DLD1 (cell line): ENCODE results near the gene ITSN1.

ENCODE experiments used
- in situ Hi-C: cut with HindIII; loops from 2 replicates; pipeline ENCODE4 v1.10.0; 2017; ENCODE audit warnings: low sequenced_read_pairs

Gene ITSN1

DNA sequence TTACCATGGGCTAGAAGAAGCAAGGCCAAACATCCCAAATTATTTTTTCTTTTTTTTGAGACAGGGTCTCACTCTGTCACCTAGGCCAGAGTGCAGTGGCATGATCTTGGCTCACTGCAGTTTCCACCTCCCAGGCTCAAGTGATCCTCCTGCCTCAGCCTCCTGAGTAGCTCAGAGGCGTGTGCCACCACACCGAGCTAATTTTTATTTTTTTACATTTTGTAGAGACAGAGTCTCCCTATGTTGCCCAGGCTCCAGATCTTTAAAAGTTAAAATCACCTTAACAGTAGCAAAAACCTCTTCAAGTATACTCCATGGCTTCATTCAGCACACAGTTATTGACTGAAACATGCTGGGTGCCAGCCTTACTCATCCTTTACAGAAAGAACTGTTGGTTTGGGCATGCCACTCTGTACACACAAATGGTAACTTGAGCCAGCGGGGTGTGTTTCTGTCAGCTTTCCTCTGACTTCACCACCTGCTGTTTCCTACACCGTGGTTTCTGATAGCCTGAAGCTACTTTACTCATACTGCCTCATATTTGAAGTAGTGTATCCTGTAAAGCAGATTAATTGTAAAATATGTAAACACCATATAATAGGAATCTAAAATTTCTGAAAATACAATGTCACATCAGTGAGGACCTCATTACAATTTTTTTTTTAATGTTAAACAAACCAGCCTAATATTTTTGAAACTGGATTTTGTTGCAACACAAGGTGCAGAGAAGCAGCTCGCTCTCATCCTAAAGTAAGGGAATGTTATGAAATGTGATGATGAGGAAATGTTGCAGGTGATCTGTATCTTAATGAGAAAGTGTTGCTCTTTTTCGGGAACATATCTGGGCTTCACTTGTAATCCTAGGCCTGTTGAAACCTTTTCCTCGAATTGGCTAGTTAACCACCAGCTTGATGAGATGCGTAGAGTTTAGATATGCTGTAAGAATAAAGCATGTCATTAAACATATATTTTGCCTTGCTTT is 159.4 kb downstream of the ITSN1 start:
- in situ Hi-C loops = no loop called here

DNA sequence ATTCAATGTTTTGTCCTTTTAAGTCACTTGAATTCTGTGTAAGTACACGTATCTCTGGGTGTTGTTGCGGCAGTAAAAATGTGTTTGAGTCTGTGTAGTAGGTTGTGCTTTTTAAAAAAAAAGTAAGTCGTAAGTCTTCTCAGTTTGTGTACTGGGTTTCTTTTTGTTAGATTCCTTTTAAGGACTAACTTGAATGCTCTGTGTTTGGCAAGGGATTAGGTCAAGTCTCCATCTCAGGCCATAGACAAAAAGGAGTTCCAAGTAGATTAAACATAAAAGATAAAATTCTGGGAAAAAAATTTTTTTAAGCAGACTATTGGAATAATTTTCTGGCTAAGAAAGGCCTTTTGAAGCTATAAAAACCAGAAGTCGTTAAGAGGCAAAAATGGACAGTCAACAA is 160.2 kb downstream of the ITSN1 start:
- in situ Hi-C loops = no loop called here

GRCh38 chr21:33808715-33809367 is 166.5 kb downstream of the ITSN1 start:
- in situ Hi-C loops = no loop called here

DNA sequence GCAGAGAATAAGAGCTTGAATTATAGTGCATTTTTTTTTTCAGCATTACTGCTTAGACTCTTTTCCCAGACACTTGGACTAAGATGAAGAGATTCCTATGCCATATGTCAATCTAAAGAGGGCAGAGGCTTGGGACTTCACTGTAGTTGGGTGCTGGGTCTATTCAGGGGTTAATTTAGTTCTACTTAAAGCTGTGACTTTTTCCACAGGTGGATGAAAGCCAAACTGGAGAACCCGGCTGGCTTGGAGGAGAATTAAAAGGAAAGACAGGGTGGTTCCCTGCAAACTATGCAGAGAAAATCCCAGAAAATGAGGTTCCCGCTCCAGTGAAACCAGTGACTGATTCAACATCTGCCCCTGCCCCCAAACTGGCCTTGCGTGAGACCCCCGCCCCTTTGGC is 168.5 kb downstream of the ITSN1 start:
- in situ Hi-C loops = no loop called here

DNA sequence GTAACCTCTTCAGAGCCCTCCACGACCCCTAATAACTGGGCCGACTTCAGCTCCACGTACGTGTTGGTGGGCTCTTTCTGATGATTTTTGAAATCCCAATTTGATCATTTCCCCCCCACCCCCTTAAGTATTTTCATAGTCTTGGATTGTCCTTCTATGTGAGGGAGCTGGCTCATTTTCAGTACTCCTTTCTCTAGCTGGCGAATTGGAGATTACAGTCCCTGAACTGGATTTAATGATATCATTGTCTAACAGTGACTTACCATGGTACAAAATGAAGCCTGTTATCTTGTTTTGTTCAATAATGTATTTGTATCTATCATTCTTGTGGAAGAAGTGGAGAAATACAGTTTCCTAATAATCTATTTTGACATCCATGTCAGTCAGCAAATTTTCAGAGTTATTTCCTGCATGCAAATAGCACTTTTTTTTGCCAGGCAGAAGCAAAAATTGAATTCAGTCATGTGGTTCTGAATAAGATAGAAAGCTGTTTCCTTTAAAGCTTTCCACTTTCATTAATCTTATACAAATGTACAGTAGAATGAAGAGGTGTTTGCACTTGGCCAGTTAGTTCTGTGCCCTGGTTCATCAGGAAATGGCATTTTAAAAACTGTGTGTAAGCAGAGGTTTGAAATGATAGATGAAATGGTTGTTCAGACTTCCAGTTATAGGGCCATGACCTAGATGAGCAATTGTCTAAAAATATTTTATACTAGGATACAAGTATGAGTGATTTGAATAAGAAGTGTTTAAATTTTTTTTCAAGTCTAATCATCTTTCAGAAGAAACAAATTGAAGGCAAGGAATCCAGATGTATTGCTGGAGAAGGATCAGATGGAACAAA is 169.1 kb downstream of the ITSN1 start:
- in situ Hi-C loops = no loop called here

DNA sequence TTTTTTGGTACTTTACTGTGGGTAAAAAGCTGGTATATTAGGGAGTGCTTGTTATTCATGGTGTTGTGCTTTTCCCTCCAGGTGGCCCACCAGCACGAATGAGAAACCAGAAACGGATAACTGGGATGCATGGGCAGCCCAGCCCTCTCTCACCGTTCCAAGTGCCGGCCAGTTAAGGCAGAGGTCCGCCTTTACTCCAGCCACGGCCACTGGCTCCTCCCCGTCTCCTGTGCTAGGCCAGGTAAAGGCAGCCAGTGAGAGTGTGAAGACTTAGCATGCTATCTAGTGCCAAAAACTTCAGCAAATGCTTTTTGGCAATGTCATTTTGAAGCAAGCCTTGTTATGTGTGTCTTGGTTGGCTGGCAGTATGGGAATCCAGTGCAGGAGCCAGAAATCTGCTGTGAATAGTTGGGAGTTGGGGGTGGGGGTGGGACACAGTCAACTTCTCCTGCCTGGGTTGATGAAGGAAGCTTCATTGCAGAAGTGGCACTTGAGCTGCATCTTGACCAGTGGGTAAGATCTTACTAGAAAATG is 171.6 kb downstream of the ITSN1 start:
- in situ Hi-C loops = no loop called here

GRCh38 chr21:33815143-33815707 is 172.9 kb downstream of the ITSN1 start:
- in situ Hi-C loops = no loop called here

GRCh38 chr21:33816174-33816573 is 173.9 kb downstream of the ITSN1 start:
- in situ Hi-C loops = no loop called here

DNA sequence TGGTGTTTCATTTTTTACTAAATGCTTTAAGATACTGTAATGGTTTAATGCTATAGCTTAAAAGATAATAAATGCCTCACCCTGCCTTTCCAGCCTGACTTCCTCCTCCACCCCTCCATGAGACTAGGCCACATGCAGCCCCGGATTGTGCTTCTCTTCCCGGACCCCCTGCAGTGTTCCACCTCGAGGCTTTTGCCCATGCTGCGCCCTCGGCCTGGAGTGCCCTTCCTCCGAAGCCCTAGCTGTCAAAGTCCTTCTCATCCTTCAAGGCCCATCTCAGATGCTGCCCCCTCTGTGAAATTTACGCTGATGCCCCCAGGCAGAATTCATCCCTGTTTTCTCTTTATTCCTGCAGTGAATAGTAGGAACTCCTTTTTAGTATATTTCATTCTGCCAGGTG is 174.8 kb downstream of the ITSN1 start:
- in situ Hi-C loops = no loop called here

DNA sequence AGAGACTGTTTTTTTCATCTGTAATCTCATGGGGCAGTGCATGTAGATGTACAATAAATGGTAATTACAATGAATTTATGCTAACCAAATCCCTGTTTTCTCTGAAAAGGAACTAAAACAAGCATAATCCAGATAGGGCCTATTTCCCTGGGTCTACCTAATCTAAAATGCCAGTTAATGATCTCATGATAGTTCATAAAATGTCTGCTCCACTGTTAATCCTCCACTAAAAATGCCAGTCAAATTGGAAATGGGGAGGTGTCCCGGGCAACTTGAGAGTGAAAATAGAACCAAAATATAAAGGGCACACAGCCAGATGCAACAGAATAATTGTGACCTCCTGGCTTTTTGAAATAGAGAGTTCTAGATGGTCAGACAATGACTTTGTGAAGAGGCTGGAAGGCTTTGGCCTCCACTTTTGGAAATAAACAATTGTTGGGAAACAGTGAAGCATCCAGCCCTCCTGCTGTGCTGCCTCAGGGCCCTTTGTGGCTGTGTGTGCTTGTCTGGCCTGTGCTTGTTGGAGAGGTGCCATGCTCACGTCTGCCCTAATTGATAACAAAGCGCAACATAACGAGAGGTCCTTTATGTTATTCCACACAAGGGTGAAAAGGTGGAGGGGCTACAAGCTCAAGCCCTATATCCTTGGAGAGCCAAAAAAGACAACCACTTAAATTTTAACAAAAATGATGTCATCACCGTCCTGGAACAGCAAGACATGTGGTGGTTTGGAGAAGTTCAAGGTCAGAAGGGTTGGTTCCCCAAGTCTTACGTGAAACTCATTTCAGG is 175.6 kb downstream of the ITSN1 start:
- in situ Hi-C loops = no loop called here

- in situ Hi-C loops = no loop called here
Observed at GRCh38 chr21:33820230-33820770, 178.0 kb downstream of the ITSN1 start.

DNA sequence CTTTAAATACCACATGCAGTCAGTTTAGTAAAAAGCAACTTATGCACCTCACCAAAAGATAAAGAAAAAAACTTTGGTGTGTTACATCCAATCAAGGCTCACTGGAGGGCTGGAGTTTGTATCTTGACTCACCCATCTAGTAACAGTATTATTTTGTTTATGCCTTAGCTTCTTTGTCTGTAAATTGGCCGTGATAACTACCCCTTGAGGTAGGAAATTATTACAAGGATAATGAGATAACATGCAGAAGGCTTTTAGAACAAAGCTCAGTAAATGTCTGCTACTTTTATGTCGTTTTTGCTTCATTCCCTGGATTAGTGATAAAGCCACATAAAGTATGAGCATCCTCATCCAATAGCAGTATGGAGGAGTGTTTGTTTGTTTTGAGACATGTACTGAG is 178.5 kb downstream of the ITSN1 start:
- in situ Hi-C loops = no loop called here

DNA sequence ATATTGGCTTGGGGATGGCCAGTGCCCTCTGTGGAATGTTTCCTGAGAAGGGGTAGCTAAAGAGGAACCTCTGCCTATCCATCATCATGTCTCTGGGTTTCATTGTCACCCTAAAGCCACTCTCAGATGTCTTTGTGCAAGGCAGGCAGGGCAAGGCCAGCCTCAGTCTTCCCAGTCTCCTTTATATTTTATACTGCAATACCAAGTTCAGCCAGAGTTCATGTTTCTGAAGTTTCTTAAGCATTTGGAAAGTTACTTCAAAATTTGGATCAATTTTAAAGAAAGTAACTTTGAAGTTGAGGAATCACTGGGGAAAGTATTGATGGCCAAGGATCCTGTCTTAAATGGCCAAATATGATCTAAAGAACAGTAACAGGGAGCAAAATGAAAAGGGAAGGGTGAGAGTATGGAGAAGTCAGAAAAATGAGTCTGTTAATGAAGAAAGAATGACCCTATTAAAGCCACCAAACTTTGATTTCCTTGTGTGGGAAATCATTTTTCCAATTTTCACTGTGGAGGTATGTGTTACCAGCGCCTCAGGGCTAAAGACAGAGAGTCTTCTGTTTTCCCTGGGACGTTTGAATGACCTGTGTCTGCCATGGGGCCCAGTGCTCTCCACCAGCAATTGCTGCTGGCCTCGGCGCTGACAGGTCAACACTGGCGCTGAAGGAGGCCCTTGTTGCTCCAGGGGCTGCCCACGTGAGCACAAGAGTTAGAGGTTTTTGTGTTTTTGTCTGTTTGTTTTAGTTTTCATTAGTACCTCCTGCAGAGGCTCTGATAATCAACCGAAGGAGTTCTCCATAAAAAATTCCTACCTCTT is 179.4 kb downstream of the ITSN1 start:
- in situ Hi-C loops = no loop called here

DNA sequence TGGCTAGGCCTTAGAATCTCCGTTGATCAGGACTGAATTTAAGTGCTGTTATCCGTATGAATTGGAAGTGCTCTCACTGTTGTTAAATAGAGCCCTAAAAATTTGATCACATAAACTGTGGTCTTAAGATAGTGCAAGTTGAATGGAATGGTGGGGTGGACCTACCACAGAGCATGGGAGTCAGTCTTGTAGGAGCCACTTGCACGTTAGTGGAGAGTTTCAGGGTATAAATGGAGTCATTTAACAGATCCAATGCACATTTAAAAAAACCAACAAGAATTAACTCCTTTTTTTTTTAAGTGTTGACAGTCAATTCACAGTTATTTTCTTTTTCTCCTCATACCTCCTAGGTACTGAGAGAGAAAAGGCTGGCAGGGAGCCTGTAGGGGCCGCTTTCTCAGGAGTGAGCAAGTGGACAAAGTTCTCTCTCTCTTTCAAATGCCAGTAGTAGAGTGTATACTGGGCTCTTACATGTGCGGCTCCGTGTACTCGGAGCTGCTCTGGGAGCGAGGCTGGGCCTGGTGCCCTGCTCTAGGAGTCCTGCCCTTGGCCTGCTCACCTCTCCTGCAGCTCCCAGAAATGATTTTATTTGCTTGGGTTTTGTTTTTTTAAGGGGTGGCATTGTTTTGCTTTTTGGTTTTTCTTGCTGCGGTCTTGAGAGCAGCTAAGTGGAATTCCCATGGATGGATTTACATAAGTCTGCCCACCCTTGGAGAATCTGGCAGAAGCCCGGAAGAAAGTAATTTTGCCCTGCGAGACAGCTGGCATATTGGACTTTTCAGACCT is 182.0 kb downstream of the ITSN1 start:
- in situ Hi-C loops = no loop called here

- in situ Hi-C loops = no loop called here
Observed at GRCh38 chr21:33825419-33825818, 183.1 kb downstream of the ITSN1 start.

DNA sequence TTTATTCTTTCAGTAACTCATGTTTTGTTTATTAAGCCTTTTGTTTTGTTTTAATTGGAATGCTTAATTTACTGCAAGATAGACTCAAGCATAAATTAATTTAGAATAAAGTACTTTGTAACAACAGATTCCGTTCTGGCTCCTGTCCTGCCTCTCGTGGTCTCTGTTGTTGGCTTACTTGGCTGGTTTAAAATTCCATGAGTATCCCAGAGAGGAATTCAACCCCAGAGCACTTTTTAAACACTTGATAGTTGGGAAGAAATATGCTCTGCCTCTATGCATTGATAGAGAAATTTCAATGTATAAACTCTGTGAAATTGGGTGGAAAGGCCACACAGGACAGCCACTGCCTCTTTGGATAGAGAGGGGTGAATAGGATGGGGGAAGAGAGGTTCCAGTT is 183.6 kb downstream of the ITSN1 start:
- in situ Hi-C loops = no loop called here

DNA sequence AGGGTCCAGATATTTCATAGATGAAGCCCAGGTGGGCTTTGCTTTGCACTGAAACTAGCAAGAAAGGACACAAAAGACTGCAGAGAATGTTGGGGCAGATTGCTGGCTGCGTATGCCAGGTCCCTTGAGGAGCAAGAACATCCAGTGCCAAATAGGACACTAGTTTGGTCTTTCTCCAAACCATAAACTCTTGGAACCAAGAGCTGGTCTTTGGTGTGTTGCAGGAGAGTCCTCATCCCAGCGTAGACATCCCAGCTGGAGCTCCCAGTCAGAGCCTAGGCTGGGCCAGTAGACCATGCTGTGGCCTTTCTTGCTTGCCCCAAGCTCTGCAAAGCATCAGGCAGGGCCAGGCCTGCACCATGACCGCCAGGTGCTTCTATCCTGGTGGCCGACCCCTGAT is 185.8 kb downstream of the ITSN1 start:
- in situ Hi-C loops = no loop called here

- in situ Hi-C loops = no loop called here
Observed at GRCh38 chr21:33828577-33828976, 186.3 kb downstream of the ITSN1 start.
